Activated CD4-positive, alpha-beta T cell treated with anti-CD3 and anti-CD28 coated beads, Interleukin-2, amount 50 U/mL, for 1 hour (primary cell): ENCODE measurements around the gene CXCL13.
"Not testable (repeated sequence)": the region's sequence is repeated elsewhere in the genome, so short reads cannot be mapped to it uniquely, and the experiment has no call there.

Experiments used
- DNase-seq: peaks from one replicate; pipeline ENCODE4 v3.0.0-alpha.2; 2020

The CXCL13 gene, protein sequence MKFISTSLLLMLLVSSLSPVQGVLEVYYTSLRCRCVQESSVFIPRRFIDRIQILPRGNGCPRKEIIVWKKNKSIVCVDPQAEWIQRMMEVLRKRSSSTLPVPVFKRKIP

DNA sequence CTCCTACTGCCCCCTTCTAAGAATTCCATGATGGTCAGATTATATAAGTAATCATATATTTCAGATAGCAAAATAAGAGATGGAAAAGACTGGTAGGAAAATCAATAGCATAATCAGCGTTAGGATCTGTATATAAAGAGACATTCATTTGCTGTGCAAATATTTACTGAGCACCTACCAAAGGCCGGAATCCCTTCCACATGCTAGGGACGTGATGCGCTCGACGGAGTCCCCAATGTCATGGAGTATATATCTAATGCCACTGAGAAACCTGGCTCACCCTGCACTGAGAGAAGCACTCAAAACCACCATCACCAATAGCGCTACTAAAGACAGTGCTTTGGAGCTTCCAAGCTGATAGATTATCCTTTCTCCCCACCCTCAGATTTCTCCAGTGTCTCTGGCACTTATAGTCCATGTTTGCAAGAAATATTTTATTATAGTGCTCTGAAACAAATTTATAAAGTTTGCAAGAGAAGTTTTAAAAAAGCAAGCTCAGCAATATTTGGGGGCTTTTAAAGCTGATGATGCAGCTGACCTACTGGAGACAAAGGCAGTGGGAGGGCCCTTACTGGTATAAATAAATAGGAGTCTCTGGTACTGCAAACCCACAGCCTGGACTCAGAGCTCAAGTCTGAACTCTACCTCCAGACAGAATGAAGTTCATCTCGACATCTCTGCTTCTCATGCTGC, at the start of gene CXCL13:
Gene CXCL13, plus strand, starts transcription at position 611 of the 693 bp plus-strand sequence. Its CDS starts 46 bp downstream, at position 657.
- no peak for DNase-seq

DNA sequence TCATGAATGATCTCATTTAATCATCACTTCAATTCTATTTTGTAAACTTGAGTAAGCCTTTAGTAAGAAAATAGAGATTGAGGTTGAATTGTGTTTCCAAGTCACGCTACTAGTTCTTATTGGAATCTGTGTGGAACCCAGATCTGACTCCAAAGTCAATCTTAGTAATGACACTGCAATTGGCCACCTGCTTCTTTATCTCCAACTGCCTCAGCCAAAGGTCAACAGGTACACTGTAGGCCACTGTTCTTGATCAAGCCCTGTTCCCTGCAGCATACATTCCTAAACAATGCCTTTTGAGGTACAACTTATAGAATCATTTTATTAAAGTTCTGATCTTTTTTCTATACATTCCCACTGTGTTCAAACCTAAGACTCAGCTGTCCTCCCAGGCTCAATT, 45.5 kb upstream of the CXCL13 start:
- DNase-seq = no peak

DNA sequence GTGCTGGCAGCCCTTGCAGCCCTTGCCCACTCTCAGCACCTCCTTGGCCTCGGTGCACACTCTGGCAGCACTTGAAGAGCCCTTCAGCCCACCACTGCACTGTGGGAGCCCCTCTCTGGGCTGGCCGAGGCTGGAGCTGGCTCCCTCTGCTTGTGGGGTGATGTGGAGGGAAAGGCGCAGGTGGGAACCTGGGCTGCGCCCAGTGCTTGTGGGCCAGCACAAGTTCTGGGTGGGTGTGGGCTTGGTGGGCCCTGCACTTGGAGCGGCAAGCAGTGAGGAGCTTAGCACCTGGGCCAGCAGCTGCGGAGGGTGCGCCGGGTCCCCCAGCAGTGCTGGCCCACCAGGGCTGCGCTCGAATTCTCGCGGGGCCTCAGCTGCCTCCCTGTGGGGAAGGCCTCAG, 43.9 kb upstream of the CXCL13 start:
- not testable (repeated sequence) for DNase-seq

DNA sequence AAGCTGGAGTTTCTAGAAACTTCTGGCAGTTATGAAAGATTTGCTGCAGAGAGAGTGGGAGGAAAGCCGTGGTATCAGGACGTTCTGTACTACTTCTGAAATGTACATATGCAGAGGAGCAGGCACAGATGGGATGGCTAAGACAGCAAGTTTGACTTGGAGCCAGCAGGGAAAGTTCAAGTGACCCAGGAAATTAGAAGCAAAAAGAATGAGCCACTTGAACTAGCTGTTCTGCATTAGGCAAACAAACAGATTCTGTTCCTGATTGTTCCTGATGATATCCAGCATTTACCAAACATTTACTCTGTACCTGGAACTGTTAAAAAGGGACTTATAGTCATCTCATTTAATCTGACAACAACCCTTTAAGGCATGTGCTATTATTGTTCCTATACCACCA, 41.4 kb upstream of the CXCL13 start:
- DNase-seq = no peak

DNA sequence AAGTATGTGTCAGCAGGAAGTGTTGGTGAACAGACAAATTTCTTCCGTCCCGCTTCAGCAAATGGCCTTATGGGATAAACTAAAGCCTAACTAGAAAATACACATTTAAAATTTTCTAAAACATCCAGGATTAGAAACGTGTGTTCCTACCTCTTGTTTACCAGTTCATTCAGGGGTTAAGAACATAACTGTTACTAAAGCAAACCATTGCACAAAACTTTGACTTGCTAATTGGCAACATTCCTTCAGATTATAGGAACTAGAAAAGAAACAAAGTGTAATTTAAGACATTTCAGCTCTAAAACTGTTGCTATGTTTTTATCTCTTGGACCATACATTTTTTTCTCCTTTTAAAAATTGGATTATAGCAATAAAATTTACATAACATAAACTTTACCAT, 39.5 kb upstream of the CXCL13 start:
- no peak for DNase-seq

DNA sequence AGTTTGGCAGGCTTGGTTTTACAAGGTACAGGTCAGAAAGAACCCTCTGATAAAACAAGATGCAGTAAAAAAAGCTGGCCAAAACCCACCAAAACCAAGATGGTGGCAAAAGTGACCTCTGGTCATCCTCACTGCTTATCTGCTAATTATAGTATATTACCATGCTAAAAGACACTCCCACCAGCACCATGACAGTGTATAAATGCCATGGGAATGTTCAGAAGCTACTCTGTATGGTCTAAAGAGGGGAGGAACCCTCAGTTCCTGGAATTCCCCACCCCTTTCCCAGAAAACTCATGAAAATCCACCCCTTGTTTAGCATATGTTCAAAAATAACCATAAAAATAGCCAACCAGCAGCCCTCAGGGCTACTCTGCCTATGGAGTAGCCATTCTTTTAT, 38.1 kb upstream of the CXCL13 start:
- DNase-seq = no peak

DNA sequence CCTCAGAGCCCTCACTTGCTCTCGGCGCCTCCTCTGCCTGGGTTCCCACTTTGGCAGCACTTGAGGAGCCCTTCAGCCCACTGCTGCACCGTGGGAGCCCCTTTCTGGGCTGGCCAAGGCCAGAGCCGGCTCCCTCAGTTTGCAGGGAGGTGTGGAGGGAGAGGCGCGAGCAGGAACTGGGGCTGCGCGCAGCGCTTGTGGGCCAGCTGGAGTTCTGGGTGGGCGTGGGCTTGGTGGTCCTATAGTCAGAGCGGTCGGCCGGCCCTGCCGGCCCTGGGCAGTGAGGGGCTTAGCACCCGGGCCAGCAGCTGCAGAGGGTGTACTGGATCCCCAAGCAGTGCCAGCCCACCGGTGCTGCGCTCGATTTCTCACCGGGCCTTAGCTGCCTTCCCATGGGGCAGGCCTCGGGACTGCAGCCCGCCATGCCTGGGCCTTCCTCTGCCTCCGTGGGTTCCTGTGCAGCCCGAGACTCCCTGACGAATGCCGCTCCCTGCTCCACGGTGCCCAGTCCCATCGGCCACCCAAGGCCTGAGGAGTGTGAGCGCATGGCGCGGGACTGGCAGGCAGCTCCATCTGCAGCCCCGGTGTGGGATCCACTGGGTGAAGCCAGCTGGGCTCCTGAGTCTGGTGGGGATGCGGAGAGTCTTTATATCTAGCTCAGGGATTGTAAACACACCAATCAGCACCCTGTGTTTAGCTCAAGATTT, 35.0 kb upstream of the CXCL13 start:
- DNase-seq = not testable (repeated sequence)

DNA sequence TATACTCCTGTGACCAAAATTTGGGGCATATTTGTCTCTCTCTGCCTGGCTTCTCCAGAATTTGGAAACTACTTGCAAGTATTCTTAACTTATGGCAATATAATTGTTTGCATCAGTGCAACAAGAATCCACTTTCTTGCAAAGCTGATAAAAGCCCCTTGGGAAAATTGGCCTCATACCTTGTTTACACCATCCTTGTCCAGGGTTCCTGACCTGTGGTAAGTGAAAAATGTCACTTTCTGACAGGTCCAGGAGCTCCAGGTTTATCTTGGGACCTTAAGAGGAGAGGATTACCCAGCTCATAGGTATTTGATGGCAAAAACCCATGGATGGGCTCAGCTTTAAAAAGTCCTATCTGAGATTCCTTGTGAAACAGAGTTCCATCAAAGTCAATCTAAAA, 29.3 kb upstream of the CXCL13 start:
- no peak for DNase-seq

DNA sequence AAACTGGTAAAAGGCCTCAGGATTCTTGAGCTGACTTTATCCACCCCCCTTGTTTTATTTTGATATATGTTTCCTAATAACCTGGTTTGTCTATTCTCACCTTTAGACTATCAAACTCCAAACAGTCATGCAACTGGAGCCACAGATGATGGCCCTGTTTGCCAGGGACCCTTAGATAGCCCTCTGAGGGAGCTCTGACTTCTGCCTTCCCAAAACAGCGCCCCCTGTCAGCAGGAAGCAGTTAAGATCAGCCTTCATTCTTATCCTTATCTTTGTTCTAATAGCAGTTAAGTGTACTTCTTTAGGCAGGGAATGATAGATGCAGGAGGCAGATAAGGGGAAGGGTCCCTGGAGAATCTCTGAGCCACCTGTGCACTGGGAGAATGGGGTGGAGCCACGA, 27.5 kb upstream of the CXCL13 start:
- no peak for DNase-seq

DNA sequence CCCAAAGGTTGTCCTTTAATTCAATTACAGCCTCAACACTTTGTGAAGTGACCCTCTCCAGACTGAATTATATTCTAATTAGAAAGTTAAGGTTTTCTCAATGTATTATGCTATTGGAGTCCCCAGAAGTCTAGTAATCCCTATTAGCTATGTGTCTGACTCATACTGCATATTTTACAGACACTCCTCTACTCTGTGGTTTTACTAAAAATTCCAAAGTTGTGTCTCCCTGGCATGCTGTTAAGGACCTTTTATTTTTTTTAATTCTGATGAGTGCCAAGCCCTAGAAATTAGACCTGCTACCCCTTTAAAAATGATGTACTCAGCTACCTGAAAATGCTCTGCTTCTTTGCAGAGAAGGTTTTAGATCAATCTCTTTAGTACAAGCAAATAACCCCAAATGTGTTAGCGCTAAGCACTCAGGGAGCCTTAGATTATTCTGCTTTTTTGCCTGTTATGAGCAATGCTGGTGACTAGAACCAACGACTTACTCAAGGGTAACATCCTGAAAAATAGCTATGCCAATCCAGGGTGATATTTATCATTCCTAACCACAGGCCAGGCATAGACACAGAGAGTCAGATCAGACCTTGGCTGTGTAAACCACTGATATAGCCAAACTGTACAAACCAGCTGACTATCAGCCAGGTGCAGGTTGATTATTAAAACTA, 26.1 kb upstream of the CXCL13 start:
- no peak for DNase-seq

DNA sequence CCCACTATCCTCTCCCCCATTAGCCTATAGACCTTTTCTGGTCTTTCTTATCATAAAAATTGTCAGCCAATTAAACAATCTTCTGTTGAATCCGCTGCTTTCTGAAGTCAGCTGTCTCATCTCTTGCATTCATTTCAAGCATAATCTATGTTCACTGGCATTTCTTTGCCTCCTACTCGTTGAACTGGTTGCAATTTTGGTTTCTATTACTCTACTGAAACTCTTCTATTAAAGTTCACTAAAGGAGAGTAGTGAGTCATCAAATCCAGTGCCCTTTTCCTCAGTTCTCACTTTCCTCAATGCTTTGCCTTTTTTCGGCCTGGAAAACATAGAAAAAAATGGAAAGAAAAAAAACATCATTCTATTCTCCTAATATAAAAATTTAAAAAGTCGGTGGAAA, 23.9 kb upstream of the CXCL13 start:
- DNase-seq = no peak

DNA sequence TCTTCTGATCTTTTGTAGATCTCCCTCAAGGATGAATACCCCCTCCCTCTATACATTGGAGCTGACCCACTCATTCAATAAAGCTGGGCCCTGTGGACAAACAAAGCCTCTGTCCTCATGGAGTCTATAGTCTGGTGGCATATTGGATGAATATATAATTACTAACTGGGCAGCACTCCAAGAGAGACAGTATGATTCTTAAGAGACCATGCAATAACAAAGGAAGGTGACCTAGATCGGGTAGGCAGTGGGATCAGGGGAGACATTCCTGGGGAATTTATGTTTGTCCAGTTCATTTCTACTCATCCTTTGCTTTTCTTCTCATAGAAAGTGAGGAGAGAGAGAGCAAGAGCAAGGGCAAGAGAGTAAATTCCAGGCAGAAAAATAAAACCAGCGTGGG, 23.5 kb upstream of the CXCL13 start:
- DNase-seq = no peak

DNA sequence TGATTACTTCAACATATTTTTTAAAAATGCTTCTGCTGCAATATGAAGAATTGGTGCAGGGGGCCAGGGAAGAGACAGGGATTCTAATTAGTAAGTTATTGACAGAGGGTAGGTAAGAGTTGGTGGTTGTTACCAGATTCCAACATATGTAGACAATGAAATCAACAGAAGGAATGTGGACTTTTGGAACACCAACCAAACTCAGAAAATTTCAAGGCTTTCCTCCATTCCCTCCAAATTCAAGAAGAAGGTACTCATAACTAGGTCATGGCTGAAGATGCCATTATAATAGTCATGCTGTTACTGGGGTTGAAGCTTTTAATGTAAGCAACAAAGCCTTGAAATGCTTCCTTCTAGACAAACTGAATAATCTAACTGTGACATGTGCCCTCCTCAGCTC, 22.9 kb upstream of the CXCL13 start:
- DNase-seq = no peak

DNA sequence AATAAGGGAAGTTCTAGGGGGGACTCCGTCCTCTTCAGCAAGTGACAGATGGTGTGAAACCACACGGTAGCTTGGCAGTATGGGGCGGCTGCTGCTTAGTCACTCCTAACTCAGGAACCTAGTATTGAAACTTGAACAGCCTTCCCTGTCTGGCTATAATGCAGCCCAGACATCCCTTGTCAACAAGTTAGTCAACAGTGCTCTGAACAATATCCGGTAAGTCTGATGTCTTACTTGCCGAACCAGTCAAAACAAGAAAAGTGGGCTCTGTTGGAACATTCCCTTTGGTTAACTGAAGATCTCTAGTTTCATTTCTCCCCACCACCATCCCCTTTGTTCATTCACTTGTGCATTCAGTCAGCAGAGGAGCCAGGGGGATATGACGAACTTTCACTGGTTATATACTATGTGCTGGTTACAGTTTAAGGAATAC, 18.7 kb upstream of the CXCL13 start:
- peak; percentile 5 for DNase-seq

DNA sequence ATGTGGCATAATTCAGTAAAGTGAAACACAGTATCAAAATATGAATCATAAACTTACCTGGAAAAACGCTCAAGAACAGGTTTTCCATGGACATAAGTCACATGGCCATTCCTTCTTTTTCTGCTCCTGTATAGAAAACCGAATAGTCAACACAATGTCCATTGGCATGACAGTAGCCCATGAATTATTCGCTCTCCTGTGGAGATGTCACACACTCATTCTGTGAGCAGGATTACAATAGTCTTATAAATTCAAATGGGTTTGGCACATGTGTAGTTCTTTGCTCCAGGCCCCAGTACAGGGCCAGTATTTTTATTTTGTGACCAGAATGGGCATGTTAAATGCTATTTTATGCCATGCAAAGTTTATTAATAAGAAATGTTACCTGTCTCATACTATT, 15.1 kb upstream of the CXCL13 start:
- DNase-seq = no peak

DNA sequence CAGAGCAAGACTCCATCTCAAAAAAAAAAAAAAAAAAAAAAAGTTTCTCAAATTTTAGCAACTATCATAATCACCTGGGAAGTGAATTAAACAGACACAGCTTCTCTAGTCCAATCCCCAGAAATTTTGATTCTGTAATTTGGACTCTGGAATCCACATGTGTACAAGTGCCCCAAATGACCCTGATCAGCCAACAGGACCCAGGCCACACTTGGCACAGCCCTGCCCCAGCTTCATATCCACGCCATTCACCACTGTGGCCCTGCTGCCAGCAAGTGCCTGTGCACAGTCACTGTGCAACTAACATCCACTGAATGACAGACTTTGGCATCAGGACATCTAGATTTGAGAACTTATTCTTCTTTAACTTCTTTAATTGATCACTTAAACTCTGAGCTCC, 14.1 kb upstream of the CXCL13 start:
- no peak for DNase-seq

DNA sequence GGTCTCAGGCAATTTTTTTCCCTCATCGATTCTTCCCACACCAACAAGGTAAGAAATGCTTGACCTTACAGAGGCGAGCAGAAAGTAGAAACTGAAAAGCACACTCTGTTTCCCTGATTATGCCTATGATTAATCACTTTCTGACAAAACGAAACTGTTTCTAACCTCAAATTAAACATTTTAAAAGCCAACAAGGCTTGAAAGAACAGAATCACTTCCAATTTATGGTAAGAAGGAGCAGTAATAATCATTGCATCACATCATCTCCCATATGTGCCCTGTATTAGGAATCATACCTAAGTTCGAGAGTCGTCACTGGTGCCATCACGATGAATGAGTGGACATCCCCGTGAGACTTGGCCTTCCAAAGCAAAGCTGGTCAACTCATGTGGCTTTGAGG, 12.5 kb upstream of the CXCL13 start:
- DNase-seq = no peak

DNA sequence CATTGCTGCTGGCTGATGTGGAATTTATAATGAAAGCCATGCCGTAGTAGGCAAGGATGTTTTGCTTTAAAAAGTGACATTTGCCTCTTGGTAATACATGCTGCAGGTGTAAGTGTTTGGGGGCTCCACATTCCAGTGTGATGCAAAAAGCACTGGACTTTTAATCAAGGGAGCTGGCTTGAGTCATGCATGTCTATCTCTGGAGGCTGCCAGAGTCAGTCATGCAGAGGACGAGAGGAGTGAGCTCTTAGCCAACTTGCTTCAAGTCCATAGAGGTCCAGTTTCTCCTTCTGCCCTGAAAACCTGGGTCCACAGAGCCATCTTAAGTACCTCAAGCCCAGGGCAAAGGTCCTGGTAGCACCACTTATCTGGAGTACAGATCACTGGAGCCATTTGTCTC, 11.6 kb upstream of the CXCL13 start:
- no peak for DNase-seq

DNA sequence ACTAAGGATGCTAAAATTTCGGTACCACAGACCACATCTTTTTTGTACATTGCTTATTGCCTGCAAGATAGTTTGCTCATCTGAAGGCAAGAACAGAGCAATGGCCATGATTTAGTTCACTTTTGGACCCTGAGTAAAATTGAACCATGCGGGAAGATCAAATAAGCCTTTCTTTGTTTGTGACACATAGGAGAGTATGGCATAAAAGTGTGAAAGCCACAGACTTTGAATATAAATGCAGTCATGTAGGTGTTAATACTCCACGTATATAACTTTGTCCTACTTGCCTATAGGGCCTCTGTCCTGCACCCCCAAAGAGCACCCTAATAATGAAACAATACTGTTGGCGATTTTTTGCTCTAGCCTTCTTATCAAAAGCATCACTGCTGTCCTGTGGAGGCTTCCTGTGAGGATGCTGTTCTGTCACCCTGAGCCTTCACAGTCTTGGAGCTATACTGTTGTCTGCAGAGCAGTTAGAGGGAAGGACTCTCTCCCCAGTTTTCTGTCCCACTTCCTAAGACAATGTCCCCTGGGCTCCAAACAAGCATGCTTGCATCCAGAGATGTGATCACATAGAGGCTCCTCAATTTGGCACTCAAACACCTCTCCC, 10.2 kb upstream of the CXCL13 start:
- DNase-seq = no peak

DNA sequence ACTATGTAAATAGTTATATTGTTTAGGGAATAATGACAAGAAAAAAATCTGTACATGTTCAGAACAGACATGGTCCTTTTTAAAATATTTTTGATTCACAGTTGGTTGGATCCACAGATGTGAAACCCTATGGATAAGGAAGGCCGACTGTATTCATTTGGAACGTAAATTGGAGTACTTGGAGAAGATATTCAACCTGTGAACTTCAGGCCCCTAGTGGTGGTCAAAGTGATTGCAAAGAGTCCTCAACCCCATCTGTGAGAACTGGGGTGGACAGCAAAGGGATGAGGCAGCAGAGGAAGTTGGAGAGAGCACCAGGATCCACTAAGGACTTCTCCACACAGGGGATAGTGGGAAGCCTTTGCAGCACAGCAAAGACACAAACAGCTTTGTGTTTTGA, 6.2 kb upstream of the CXCL13 start:
- no peak for DNase-seq

DNA sequence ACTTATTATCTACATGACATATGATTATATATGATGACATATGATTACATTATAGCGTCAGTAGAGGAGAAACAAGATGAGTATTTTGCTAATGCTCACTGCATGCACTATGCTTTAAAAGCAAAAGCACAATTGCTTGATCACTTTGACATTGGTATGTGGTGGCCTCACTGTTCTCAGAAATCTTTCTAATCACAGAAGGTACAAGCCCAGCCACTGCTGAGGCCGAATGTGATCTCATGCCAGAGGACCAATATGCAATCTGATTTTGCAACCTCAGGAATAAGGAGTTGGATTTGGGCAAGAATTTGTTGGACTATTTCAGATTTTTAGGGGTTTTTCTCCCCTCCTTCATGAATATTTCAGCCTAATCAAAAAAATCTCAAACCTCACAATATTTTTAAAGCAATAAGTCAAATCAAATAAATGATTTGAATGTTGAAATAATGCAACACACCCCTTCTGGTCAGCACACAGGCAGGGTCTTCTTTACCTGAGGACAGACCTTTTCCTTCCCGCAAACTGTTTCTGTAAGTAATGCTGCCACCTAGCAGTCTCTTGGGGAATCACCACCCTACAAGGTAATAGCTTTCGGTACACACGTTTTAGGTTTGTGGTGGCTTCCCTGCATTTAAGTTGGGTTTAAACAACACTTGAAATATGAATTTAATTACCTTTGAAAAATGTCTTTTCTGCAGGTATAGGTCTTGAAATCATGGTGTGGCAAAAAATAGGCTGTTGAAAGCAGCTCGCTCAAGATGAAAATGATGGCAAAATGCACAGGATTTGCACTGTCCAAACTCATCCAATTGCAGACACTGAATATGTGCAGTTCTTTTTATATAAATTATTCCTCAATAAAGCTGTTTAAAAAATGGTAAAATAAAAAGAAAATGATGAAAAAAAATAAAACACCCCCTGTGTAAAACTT, 4.8 kb upstream of the CXCL13 start:
- peak; percentile 5 for DNase-seq

DNA sequence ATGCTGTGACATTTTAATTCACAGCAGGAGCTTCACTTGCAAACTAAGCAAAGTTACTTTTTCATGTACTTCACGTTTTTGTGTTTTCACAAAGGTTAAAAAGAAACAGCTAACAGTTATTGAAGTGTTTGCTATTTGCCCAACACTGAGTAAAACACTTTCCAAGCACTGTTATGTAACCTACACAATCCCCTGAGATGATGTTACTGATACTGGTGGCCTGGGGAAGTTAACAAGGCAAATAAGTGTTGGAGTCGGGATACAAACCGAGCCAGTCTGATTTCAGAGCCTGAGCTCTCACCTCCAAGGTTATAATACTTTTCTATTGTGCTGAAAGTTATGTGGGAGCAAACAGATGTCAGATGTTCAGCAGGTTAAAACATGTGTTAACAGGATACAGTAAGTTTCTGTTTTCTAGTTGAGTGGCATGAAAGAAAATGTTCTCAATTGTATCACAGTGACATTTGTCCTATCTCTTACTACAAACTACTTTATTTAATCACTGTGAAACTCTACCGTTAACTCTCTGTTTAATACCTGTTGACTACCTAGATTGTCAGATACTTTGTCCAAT, 3.9 kb upstream of the CXCL13 start:
- no peak for DNase-seq
